Raji (cell line): ENCODE results near the gene ARHGEF16.

Experiments used
- POLR2A ChIP-seq: IDR thresholded peaks from 2 replicates; pipeline ENCODE4 v1.6.1; 2011; ENCODE audit warnings: low read depth, low read length, control low read depth; ENCODE audit not compliant: insufficient read depth

Gene ARHGEF16

GRCh38 chr1:3430406-3430805, 24.1 kb upstream of the ARHGEF16 start:
- TF ChIP-seq POLR2A = no peak

- TF ChIP-seq POLR2A = no peak
Measured at GRCh38 chr1:3430820-3431219, 23.6 kb upstream of the ARHGEF16 start.

GRCh38 chr1:3431266-3431665, 23.2 kb upstream of the ARHGEF16 start:
- TF ChIP-seq POLR2A = no peak

- TF ChIP-seq POLR2A = no peak
Measured at GRCh38 chr1:3431686-3432085, 22.8 kb upstream of the ARHGEF16 start.

GRCh38 chr1:3432306-3432705, 22.2 kb upstream of the ARHGEF16 start:
- TF ChIP-seq POLR2A = no peak

GRCh38 chr1:3433076-3433475, 21.4 kb upstream of the ARHGEF16 start:
- no peak for TF ChIP-seq POLR2A

GRCh38 chr1:3433596-3434320, 20.7 kb upstream of the ARHGEF16 start:
- no peak for TF ChIP-seq POLR2A

- TF ChIP-seq POLR2A = no peak
Measured at GRCh38 chr1:3434406-3435110, 19.9 kb upstream of the ARHGEF16 start.

- TF ChIP-seq POLR2A = no peak
Measured at GRCh38 chr1:3435666-3436065, 18.8 kb upstream of the ARHGEF16 start.

- TF ChIP-seq POLR2A = no peak
Measured at GRCh38 chr1:3436451-3436850, 18.0 kb upstream of the ARHGEF16 start.

- no peak for TF ChIP-seq POLR2A
Measured at GRCh38 chr1:3436901-3437300, 17.6 kb upstream of the ARHGEF16 start.

- no peak for TF ChIP-seq POLR2A
Measured at GRCh38 chr1:3438661-3439180, 15.7 kb upstream of the ARHGEF16 start.

GRCh38 chr1:3439346-3440299, 14.8 kb upstream of the ARHGEF16 start:
- no peak for TF ChIP-seq POLR2A

- TF ChIP-seq POLR2A = no peak
Measured at GRCh38 chr1:3440300-3440681, 14.2 kb upstream of the ARHGEF16 start.

GRCh38 chr1:3440711-3441409, 13.6 kb upstream of the ARHGEF16 start:
- TF ChIP-seq POLR2A = no peak
